Spinal cord (tissue), 10 donors: ENCODE data around the gene PTPRB. TPM values are rescaled to one million over a fixed set of nuclear protein-coding genes. Genes with fewer than 3 reads are reported as not detected.

Experiments used
- DNase-seq, 6 donors: peaks; one replicate each; pipeline versions ENCODE4 v3.0.0 to v3.0.0-alpha.2; 2013 to 2015; ENCODE audit warnings: low spot score in 6 of 6, low read depth in 4 of 6
- H3K27ac ChIP-seq: one replicate; pipeline ENCODE4 v1.5.1; 2013; ENCODE audit warnings: low read depth, low read length, control low read depth
- H3K27me3 ChIP-seq: one replicate; pipeline ENCODE4 v1.6.1; 2013; ENCODE audit warnings: low read length; ENCODE audit not compliant: control insufficient read depth, insufficient read depth
- H3K36me3 ChIP-seq: one replicate; pipeline ENCODE4 v1.6.1; 2013; ENCODE audit warnings: low read length; ENCODE audit not compliant: control insufficient read depth, insufficient read depth
- H3K4me1 ChIP-seq: one replicate; pipeline ENCODE4 v1.6.1; 2013; ENCODE audit warnings: low read length; ENCODE audit not compliant: control insufficient read depth, insufficient read depth
- H3K4me3 ChIP-seq: one replicate; pipeline ENCODE4 v1.5.1; 2013; ENCODE audit warnings: low read depth, low read length, control low read depth
- H3K9me3 ChIP-seq: one replicate; pipeline ENCODE4 v1.6.1; 2013; ENCODE audit warnings: low read length; ENCODE audit not compliant: control insufficient read depth, insufficient read depth
- WGBS: methylation state at CpG from one replicate; pipeline ENCODE4 v1.1.5; 2013; ENCODE audit warnings: missing lambda C conversion rate; ENCODE audit not compliant: insufficient coverage; 5-methylcytosine and 5-hydroxymethylcytosine counted together
- polyA plus RNA-seq, 2 donors: library from polyadenylated mRNA; unstranded; fragments of 120-200 nt; gene quantifications; one replicate each; pipeline ENCODE4 v1.2.1, GENCODE V29; 2013; ENCODE audit not compliant: insufficient read length in 2 of 2
- total RNA-seq, 2 donors: library from RNA; depleted of rRNA in 1 of 2; stranded (reverse); fragments of 120-200 nt in 1 of 2; fragments of >200 nt in 1 of 2; gene quantifications; one replicate each; pipeline versions ENCODE4 v1.2.3 to v1.2.4, GENCODE V29; 2013 to 2014
- donor health status: healthy.

PTPRB gene
- total and polyA plus RNA-seq, 4 donors = 6.7 to 24.7 (median 12.3) TPM

- H3K36me3 ChIP-seq = no peaks in the 10 kb centered on the region
- DNase-seq = no peak
- H3K27me3 ChIP-seq = no peaks in the 10 kb centered on the region
- H3K27ac ChIP-seq = no peak overlapping the region
- H3K9me3 ChIP-seq = no peaks in the 10 kb centered on the region
- 86% methylated on average over 1 of the region's 5 CpGs for WGBS
- H3K4me3 ChIP-seq = no peak overlapping the region
- H3K4me1 ChIP-seq = no peaks in the 10 kb centered on the region
Measured at GRCh38 chr12:70627677-70628076, 9.6 kb downstream of the PTPRB start.

- Histone ChIP-seq H3K27me3 (no peaks in the 10 kb centered on the region), H3K27ac (no peak overlapping the region), H3K4me3 (no peak overlapping the region), H3K9me3 (no peaks in the 10 kb centered on the region), H3K4me1 (no peaks in the 10 kb centered on the region), H3K36me3 (no peaks in the 10 kb centered on the region)
- DNase-seq = no peak
- no CpG with 5 or more reads among the region's 3 CpGs for WGBS
Measured at GRCh38 chr12:70626180-70626579, 11.0 kb downstream of the PTPRB start.

GRCh38 chr12:70619471-70620152 lies 17.6 kb downstream of the PTPRB start:
- no peak overlapping the region for H3K4me3 ChIP-seq
- no peak overlapping the region for H3K27ac ChIP-seq
- no peaks in the 10 kb centered on the region for H3K9me3 ChIP-seq
- H3K36me3 ChIP-seq = no peaks in the 10 kb centered on the region
- no peaks in the 10 kb centered on the region for H3K27me3 ChIP-seq
- DNase-seq = no peak
- no CpG with 5 or more reads among the region's 5 CpGs for WGBS
- no peaks in the 10 kb centered on the region for H3K4me1 ChIP-seq

- no peaks in the 10 kb centered on the region for H3K36me3 ChIP-seq
- no peak overlapping the region for H3K4me3 ChIP-seq
- WGBS = no CpG with 5 or more reads among the region's 4 CpGs
- H3K27ac ChIP-seq = no peak overlapping the region
- no peak for DNase-seq
- H3K9me3 ChIP-seq = no peaks in the 10 kb centered on the region
- H3K27me3 ChIP-seq = no peaks in the 10 kb centered on the region
- no peaks in the 10 kb centered on the region for H3K4me1 ChIP-seq
Measured at GRCh38 chr12:70618371-70618770, 18.9 kb downstream of the PTPRB start.

- no peaks in the 10 kb centered on the region for H3K36me3 ChIP-seq
- H3K27ac ChIP-seq = no peak overlapping the region
- H3K27me3 ChIP-seq = no peaks in the 10 kb centered on the region
- no peaks in the 10 kb centered on the region for H3K4me1 ChIP-seq
- H3K9me3 ChIP-seq = no peaks in the 10 kb centered on the region
- WGBS = no CpG with 5 or more reads among the region's 4 CpGs
- DNase-seq = no peak
- no peak overlapping the region for H3K4me3 ChIP-seq
Measured at GRCh38 chr12:70617450-70617849, 19.8 kb downstream of the PTPRB start.

GRCh38 chr12:70615174-70615866 lies 21.9 kb downstream of the PTPRB start:
- Histone ChIP-seq H3K4me1 (no peaks in the 10 kb centered on the region), H3K27ac (no peak overlapping the region), H3K27me3 (no peaks in the 10 kb centered on the region), H3K36me3 (no peaks in the 10 kb centered on the region), H3K9me3 (no peaks in the 10 kb centered on the region), H3K4me3 (no peak overlapping the region)
- WGBS = no CpG with 5 or more reads among the region's 5 CpGs
- peak in 1 of 6 donors; percentile 26 for DNase-seq

GRCh38 chr12:70609739-70610491 lies 27.3 kb downstream of the PTPRB start:
- DNase-seq = peak in 2 of 6 donors; percentile 33 to 35
- Histone ChIP-seq H3K4me1 (peaks cover 14% of the 10 kb centered on the region), H3K27ac (no peak overlapping the region), H3K36me3 (no peaks in the 10 kb centered on the region), H3K9me3 (no peaks in the 10 kb centered on the region), H3K27me3 (peaks cover 9% of the 10 kb centered on the region), H3K4me3 (peak overlapping the region; percentile 29)
- under 1% methylated on average over 61 of the region's 63 CpGs for WGBS

- peaks cover 14% of the 10 kb centered on the region for H3K4me1 ChIP-seq
- peaks cover 9% of the 10 kb centered on the region for H3K27me3 ChIP-seq
- WGBS = 100% methylated on average over 2 of the region's 2 CpGs
- no peak for DNase-seq
- H3K4me3 ChIP-seq = peak overlapping the region; percentile 29
- H3K27ac ChIP-seq = no peak overlapping the region
- no peaks in the 10 kb centered on the region for H3K9me3 ChIP-seq
- H3K36me3 ChIP-seq = no peaks in the 10 kb centered on the region
Measured at GRCh38 chr12:70609203-70609602, 28.0 kb downstream of the PTPRB start.

GRCh38 chr12:70608184-70608583 lies 29.0 kb downstream of the PTPRB start:
- Histone ChIP-seq H3K27me3 (peaks cover 9% of the 10 kb centered on the region), H3K9me3 (no peaks in the 10 kb centered on the region), H3K36me3 (no peaks in the 10 kb centered on the region), H3K4me1 (peaks cover 14% of the 10 kb centered on the region), H3K4me3 (peak overlapping the region; percentile 29), H3K27ac (no peak overlapping the region)
- no peak for DNase-seq
- no CpG with 5 or more reads among the region's 1 CpG for WGBS
